Measurements from ENCODE around the gene DLG5.

Gene DLG5, protein sequence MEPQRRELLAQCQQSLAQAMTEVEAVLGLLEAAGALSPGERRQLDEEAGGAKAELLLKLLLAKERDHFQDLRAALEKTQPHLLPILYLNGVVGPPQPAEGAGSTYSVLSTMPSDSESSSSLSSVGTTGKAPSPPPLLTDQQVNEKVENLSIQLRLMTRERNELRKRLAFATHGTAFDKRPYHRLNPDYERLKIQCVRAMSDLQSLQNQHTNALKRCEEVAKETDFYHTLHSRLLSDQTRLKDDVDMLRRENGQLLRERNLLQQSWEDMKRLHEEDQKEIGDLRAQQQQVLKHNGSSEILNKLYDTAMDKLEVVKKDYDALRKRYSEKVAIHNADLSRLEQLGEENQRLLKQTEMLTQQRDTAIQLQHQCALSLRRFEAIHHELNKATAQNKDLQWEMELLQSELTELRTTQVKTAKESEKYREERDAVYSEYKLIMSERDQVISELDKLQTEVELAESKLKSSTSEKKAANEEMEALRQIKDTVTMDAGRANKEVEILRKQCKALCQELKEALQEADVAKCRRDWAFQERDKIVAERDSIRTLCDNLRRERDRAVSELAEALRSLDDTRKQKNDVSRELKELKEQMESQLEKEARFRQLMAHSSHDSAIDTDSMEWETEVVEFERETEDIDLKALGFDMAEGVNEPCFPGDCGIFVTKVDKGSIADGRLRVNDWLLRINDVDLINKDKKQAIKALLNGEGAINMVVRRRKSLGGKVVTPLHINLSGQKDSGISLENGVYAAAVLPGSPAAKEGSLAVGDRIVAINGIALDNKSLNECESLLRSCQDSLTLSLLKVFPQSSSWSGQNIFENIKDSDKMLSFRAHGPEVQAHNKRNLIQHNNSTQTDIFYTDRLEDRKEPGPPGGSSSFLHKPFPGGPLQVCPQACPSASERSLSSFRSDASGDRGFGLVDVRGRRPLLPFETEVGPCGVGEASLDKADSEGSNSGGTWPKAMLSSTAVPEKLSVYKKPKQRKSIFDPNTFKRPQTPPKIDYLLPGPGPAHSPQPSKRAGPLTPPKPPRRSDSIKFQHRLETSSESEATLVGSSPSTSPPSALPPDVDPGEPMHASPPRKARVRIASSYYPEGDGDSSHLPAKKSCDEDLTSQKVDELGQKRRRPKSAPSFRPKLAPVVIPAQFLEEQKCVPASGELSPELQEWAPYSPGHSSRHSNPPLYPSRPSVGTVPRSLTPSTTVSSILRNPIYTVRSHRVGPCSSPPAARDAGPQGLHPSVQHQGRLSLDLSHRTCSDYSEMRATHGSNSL (N-terminal part only)

DNA sequence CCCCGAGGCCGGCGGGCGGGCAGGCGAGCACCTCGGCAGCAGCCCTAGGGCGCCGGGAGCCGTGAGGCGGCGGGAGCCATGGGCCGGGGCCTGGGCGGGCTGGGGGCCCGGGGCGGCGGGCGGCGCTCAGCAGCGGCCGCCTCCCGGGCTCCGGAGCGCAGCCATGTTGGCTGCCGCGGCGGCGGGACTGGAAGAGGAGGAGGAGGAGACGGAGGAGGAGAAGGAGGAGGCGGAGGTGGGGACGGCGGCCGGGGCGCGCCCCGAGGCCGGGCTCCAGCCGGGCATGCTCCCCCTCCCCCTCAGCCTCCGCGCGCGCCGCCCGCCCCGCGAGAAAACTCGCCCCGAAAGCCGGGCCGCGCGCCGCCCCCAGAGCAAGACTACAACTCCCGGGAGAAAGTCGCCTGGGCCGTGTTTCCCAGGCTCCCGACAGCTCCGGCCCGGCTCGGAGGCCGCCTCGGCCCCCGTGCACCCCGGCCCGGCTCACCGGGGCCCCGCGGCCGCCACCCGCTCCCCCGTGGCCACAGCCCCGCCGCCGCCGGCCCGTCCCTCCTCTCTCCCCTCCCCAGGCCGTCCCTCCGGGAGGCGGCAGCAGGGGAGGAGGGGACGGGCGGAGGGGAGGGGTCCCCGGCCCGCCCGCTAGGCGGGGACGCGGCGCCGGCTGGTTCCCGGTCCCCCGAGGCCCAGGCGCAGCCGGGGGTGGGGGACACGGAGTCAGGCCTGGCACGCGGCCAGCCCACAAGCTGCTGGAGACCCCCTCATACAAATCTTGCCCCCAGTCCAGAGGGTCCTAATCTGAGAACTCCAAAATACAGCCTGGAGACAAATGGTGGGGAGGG is at the start of gene DLG5:
Gene DLG5 (minus strand): TSS at position 190 of the 836 bp plus-strand sequence. CDS start 235 bp downstream, outside the sequence.
- TF ChIP-seq CREB1 (IDR thresholded peaks at IDR 0.05; ENCODE audit: low read depth) (no peak), TCF12 (IDR thresholded peaks at IDR 0.05; ENCODE audit: low read depth) (0 out of 2 replicates have a peak, but pooled peaks have one; percentile 16), TAF1 (IDR thresholded peaks at IDR 0.05; ENCODE audit: low read depth) (0 out of 2 replicates have a peak, but pooled peaks have one; percentile 78), NFIC (IDR thresholded peaks at IDR 0.05) (peak; percentile 60), ZBTB7A (IDR thresholded peaks at IDR 0.05; ENCODE audit: low read depth) (peak; percentile 99), EP300 (IDR thresholded peaks at IDR 0.05; ENCODE audit: borderline replicate concordance) (0 out of 2 replicates have a peak, but pooled peaks have one; percentile 17), YY1 (IDR thresholded peaks at IDR 0.05; ENCODE audit: low read depth) (peak; percentile 89), EGR1 (IDR thresholded peaks at IDR 0.05) (peak; percentile 40)
- TF ChIP-seq, protein P1, sequence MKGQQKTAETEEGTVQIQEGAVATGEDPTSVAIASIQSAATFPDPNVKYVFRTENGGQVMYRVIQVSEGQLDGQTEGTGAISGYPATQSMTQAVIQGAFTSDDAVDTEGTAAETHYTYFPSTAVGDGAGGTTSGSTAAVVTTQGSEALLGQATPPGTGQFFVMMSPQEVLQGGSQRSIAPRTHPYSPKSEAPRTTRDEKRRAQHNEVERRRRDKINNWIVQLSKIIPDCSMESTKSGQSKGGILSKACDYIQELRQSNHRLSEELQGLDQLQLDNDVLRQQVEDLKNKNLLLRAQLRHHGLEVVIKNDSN (IDR thresholded peaks at IDR 0.05) = no peak
- TF ChIP-seq, protein P2, sequence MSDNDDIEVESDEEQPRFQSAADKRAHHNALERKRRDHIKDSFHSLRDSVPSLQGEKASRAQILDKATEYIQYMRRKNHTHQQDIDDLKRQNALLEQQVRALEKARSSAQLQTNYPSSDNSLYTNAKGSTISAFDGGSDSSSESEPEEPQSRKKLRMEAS (IDR thresholded peaks at IDR 0.05) = peak; percentile 12; the same call in 1 of the 2 replicates

DNA sequence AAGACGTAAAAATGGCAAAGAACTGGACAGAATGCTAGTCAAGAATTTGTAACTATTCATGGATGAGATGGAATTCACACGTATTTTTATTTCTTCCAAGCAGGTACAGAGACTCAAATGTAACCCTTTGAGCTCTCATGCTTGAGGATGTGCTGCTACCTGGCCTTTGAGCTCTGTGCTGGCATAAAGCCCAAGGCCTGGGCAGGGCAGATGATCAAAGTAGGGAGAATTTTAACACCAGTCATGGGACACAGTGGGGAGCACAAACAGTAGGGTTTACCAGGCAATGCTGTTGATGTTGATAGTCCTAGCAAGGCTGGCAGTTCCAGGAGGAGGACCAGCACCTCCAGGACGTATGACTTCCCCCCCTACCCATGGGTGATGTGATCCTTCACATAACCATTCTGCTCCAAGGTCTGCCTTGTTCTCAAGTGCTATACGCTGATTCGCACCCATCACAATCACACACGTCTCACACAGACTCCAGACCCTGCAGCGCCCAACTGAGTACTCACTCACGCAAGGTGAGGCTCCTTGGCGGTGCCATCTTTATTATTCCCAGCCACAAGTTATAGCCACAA is 48.6 kb upstream of the DLG5 start:
- TF ChIP-seq EGR1 (IDR thresholded peaks at IDR 0.05) (no peak), TCF12 (IDR thresholded peaks at IDR 0.05; ENCODE audit: low read depth) (no peak), RAD21 (IDR thresholded peaks at IDR 0.05; ENCODE audit: low read depth) (no peak), TAF1 (IDR thresholded peaks at IDR 0.05; ENCODE audit: low read depth) (no peak), YY1 (IDR thresholded peaks at IDR 0.05; ENCODE audit: low read depth) (no peak), CREB1 (IDR thresholded peaks at IDR 0.05; ENCODE audit: low read depth) (no peak), NFIC (IDR thresholded peaks at IDR 0.05) (no peak), ZBTB7A (IDR thresholded peaks at IDR 0.05; ENCODE audit: low read depth) (no peak), EP300 (IDR thresholded peaks at IDR 0.05; ENCODE audit: borderline replicate concordance) (no peak)
- TF ChIP-seq, protein P1 (IDR thresholded peaks at IDR 0.05) = no peak
- TF ChIP-seq, protein P2 (IDR thresholded peaks at IDR 0.05) = no peak

DNA sequence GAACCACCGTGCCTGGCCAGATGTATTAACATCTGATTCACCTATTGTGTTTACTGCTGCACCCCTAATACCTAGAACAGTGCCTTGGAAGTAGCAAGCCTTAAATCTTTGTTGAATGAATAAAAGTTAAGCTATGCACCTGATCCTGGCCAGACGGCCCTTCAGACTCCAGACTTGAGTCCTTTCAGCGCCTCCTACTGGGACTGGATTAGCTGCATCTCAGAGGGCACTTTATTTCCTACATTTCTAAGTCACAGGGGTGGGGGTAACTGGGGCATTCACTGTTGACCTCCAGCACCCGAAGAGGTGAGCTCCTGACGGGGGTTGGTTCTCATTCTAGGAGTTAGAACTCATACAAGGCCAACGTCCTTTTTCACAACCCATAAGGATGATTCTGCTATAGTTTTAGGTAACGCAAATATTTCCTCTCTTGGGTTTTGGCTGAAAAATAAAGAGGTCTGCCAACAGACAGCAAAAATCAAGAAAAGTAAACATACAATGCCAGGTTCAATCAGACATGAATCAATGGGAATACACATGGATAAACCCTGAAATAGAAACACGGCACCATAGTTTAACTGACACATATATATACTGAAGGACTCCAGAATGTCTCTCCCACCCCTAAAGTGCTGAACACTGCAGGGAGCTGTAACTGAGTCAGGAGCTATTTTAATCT is 48.0 kb upstream of the DLG5 start:
- TF ChIP-seq EP300 (IDR thresholded peaks at IDR 0.05; ENCODE audit: borderline replicate concordance) (no peak), RAD21 (IDR thresholded peaks at IDR 0.05; ENCODE audit: low read depth) (peak; percentile 75), CREB1 (IDR thresholded peaks at IDR 0.05; ENCODE audit: low read depth) (no peak), YY1 (IDR thresholded peaks at IDR 0.05; ENCODE audit: low read depth) (no peak)

DNA sequence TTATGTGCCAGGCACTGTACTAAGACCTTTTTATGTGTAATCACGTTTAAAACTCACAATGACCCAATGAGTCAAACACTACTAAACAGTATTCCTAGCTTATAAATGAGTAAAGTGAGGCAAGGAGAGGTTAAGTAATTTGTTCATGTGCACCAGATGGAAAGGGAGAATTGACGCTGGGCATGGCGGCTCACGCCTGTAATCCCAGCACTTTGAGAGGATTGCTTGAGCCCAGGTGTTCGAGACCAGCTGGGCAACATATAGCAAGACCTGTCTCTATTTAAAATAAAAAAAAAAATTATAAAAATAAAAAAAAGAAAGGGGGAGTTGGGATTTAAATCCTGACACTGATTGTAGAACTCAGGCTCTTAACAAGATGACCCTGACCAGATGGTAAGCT is 46.7 kb upstream of the DLG5 start:
- TF ChIP-seq NFIC (IDR thresholded peaks at IDR 0.05) = no peak

DNA sequence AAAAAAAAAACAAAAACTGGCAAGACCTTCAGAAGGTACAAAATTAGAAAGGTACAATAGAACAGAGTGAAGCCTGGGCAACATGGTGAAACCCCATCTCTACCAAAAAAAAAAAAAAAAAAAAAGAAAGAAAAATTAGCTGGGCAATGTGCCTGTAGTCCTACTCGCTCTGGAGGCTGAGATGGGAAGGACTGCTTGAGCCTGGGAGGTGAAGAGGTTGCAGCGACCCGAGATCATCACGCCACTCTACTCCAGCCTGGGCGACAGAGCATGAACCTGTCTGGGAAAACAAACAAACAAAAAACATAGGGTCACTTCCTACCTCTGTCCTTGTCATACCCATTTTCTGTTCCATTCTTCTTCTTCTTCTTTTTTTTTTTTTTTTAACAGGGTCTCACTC is 45.6 kb upstream of the DLG5 start:
- TF ChIP-seq, protein P2 (IDR thresholded peaks at IDR 0.05) = no peak
- TF ChIP-seq EP300 (IDR thresholded peaks at IDR 0.05; ENCODE audit: borderline replicate concordance) (no peak), TAF1 (IDR thresholded peaks at IDR 0.05; ENCODE audit: low read depth) (no peak), FOXM1 (IDR thresholded peaks at IDR 0.05; ENCODE audit: borderline replicate concordance, low read depth) (no peak), CEBPB (IDR thresholded peaks at IDR 0.05) (no peak), YY1 (IDR thresholded peaks at IDR 0.05; ENCODE audit: low read depth) (no peak), NFIC (IDR thresholded peaks at IDR 0.05) (no peak), RAD21 (IDR thresholded peaks at IDR 0.05; ENCODE audit: low read depth) (no peak), CREB1 (IDR thresholded peaks at IDR 0.05; ENCODE audit: low read depth) (no peak), TEAD4 (IDR thresholded peaks at IDR 0.05) (no peak), TCF12 (IDR thresholded peaks at IDR 0.05; ENCODE audit: low read depth) (no peak)
- TF ChIP-seq, protein P3, sequence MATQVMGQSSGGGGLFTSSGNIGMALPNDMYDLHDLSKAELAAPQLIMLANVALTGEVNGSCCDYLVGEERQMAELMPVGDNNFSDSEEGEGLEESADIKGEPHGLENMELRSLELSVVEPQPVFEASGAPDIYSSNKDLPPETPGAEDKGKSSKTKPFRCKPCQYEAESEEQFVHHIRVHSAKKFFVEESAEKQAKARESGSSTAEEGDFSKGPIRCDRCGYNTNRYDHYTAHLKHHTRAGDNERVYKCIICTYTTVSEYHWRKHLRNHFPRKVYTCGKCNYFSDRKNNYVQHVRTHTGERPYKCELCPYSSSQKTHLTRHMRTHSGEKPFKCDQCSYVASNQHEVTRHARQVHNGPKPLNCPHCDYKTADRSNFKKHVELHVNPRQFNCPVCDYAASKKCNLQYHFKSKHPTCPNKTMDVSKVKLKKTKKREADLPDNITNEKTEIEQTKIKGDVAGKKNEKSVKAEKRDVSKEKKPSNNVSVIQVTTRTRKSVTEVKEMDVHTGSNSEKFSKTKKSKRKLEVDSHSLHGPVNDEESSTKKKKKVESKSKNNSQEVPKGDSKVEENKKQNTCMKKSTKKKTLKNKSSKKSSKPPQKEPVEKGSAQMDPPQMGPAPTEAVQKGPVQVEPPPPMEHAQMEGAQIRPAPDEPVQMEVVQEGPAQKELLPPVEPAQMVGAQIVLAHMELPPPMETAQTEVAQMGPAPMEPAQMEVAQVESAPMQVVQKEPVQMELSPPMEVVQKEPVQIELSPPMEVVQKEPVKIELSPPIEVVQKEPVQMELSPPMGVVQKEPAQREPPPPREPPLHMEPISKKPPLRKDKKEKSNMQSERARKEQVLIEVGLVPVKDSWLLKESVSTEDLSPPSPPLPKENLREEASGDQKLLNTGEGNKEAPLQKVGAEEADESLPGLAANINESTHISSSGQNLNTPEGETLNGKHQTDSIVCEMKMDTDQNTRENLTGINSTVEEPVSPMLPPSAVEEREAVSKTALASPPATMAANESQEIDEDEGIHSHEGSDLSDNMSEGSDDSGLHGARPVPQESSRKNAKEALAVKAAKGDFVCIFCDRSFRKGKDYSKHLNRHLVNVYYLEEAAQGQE (IDR thresholded peaks at IDR 0.05; ENCODE audit: low read depth) = no peak
